GM19324 (cell line): Measurements from ENCODE around the gene TGIF1.

Experiments used
- ATAC-seq: cut with Tn5 transposase; IDR thresholded peaks from one replicate; pipeline ENCODE4 v1.9.1; 2021; ENCODE audit warnings: mild to moderate bottlenecking, moderate library complexity; ENCODE audit not compliant: unreplicated experiment, low FRiP score

Gene TGIF1

DNA sequence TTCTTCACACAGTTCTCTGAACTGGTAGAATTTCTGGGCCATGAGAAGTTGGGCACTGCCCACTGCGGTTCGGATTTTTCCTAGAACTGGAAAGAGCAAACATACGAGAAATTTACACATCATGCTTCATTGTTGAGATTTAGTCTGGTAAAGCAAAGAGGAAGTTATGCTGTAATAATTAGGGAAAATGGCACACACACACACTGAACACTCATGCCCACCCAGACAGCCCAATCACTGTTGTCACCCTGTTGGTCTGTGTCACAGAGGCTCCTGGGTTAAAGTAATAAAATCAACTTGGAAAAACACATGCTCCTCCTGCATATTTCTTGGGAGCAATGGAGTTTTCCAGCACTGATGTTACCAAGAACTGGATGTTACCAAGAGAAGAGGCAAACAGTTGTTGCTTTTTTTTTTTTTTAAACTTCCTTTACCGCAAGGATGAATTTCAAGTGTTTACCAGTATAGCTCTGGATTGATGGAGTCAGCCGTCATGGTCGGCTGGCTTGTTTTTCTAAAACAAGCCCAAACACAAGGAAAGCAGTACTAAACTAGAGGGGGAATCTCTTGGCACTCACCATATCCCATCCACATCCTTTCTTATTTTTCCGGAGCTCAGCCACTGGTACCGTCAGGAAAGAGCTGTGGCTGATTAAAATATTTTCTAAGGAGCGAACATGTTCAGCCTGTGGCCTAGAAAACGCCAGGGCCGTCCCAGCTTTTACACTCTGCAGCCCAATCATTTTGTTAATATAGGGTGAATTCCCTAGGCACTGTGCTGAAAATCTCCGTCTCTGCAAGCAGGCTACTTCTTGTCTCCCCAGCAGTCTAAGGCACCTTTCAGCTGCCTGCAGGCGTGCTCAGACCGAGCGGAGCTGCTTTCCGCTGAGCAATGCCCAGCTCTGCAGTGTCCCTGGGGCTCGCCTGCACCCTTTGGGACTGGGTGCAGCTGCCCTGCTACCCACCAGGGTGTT is 58.9 kb downstream of the TGIF1 start:
- ATAC-seq = no peak
